KG1 (cell line): ENCODE measurements around the gene MRGPRX4.

Experiments used
- DNase-seq: peaks from one replicate; lab custom pipeline; 2025; lab: John Stamatoyannopoulos, UW

Gene MRGPRX4

DNA sequence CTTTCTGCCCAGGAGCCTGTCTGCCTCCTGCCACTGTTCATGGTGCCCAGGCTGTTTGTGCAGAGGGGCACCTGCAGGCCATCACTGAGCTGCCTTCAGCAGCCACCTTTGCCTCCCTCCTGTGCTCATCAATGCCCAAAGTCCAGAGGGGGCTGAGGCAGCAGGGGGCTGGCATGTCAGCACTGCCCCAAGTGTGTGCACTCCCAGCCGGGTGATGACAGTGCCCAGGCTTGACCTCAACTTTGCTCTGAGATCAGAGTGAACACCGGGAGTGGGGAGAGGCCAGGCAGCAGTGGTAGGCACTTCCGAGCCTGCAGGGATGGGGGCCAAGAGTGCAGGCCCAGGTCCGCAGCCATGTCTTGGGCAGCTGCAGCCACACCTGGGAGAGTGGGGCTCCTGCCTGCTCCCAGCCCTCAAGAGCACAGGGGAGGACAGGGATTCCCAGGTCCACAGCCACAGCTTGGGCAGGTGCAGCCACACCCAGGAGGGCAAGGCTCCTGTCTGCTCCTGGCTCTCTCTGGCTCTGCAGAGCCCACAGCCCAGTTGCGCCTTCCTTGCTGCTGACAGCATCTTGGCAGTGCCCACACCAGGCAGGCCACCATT, 48.7 kb downstream of the MRGPRX4 start:
- no peak for DNase-seq

- DNase-seq: no peak
These were observed 50.3 kb downstream of the MRGPRX4 start for GRCh38 chr11:18222814-18223421.
